Esophagus squamous epithelium (tissue), 5 donors: ENCODE measurements around the gene TEKTIP1. TPM values are rescaled to one million over a fixed set of nuclear protein-coding genes. Genes with fewer than 3 reads are reported as not detected.
"Not testable (repeated sequence)": the region's sequence is repeated elsewhere in the genome, so short reads cannot be mapped to it uniquely, and the experiment has no call there.

Experiments used
- DNase-seq: peaks from one replicate; lab custom pipeline; 2025; lab: John Stamatoyannopoulos, UW
- H3K27ac ChIP-seq, 4 donors: fragments of 200-600 bp; sonication (generic); one replicate each; pipeline ENCODE4 v1.5.1; 2016 to 2019; ENCODE audit warnings: mild to moderate bottlenecking in 1 of 4
- H3K27me3 ChIP-seq, 4 donors: fragments of 200-600 bp; sonication (generic); 1 replicate in 3 of 4; 2 replicates in 1 of 4; pipeline versions ENCODE4 v1.5.1 to v1.6.0; 2017 to 2021; ENCODE audit warnings: antibody characterized with exemption in 1 of 4
- H3K36me3 ChIP-seq, 3 donors: fragments of 200-600 bp; sonication (generic); one replicate each; pipeline ENCODE4 v1.5.1; 2016 to 2019
- H3K4me1 ChIP-seq, 3 donors: fragments of 200-600 bp; sonication (generic); one replicate each; pipeline ENCODE4 v1.5.1; 2017 to 2019
- H3K4me3 ChIP-seq, 4 donors: fragments of 200-600 bp; sonication (generic); 1 replicate in 3 of 4; 2 replicates in 1 of 4; pipeline ENCODE4 v1.5.1; 2016 to 2019; ENCODE audit warnings: mild to moderate bottlenecking in 2 of 4, moderate library complexity in 1 of 4
- H3K9me3 ChIP-seq, 3 donors: fragments of 200-600 bp; sonication (generic); one replicate each; pipeline ENCODE4 v1.5.1; 2016 to 2019
- CTCF ChIP-seq, 6 experiments: fragments of 450-650 bp in 4 of 6; fragments of 200-600 bp in 2 of 6; sonication (generic) in 2 of 6; IDR thresholded peaks; one replicate each; pipeline ENCODE4 v1.5.1; 2016 to 2019; ENCODE audit warnings: antibody characterized with exemption in 6 of 6, mild to moderate bottlenecking in 4 of 6, moderate library complexity in 4 of 6
- POLR2A ChIP-seq, 4 donors: fragments of 450-650 bp; IDR thresholded peaks; one replicate each; pipeline ENCODE4 v1.6.1; 2017; ENCODE audit warnings: antibody characterized with exemption in 4 of 4, mild to moderate bottlenecking in 4 of 4, moderate library complexity in 3 of 4
- WGBS, 2 donors: methylation state at CpG; one replicate each; pipeline ENCODE4 v1.1.5; 2018; 5-methylcytosine and 5-hydroxymethylcytosine counted together
- intact Hi-C: fragments of 100-400 bp; cut with DNase I; formaldehyde crosslinking; loops from one replicate; pipeline ENCODE4 v1.15.0; 2022
- total RNA-seq, 4 donors: library from RNA; depleted of rRNA; stranded (reverse); fragments of >200 nt; gene quantifications; one replicate each; pipeline ENCODE4 v1.1.0, GENCODE V29; 2016
- donor health status: DM: yes; HTN: yes; CAD: no.

Gene TEKTIP1
- total RNA-seq, 4 donors from 2014 or later = 0.95 TPM; not detected in 3

- no peaks in the 10 kb centered on the region for H3K9me3 ChIP-seq
- H3K4me3 ChIP-seq = no peak overlapping the region
- H3K27ac ChIP-seq = no peak overlapping the region
- no peak for DNase-seq
- H3K4me1 ChIP-seq = peaks cover 0 to 5% (median 0%) of the 10 kb centered on the region in 3 donors
- no peaks in the 10 kb centered on the region for H3K27me3 ChIP-seq
- intact Hi-C loops = no loop called here
- 90 to 100% methylated on average over 6 to 8 of the region's 21 CpGs for WGBS, 2 donors
- peaks cover 54 to 84% (median 58%) of the 10 kb centered on the region in 3 donors for H3K36me3 ChIP-seq
- no peak for TF ChIP-seq POLR2A (IDR thresholded peaks at IDR 0.05)
- no peak for TF ChIP-seq CTCF (IDR thresholded peaks at IDR 0.05)
Measured at GRCh38 chr19:3527238-3527910, 11.6 kb upstream of the TEKTIP1 start.

- intact Hi-C loops = no loop called here
- WGBS, 2 donors = 90 to 100% methylated on average over 2 to 6 of the region's 14 CpGs
Measured at GRCh38 chr19:3528080-3528479, 10.9 kb upstream of the TEKTIP1 start.

GRCh38 chr19:3528539-3529211 is 10.3 kb upstream of the TEKTIP1 start:
- H3K27me3 ChIP-seq = no peaks in the 10 kb centered on the region
- peaks cover 57 to 84% (median 61%) of the 10 kb centered on the region in 3 donors for H3K36me3 ChIP-seq
- no peak for DNase-seq
- 94 to 97% methylated on average over 20 of the region's 20 CpGs for WGBS, 2 donors
- no peak overlapping the region for H3K27ac ChIP-seq
- no peaks in the 10 kb centered on the region for H3K4me1 ChIP-seq
- intact Hi-C loops = no loop called here
- no peaks in the 10 kb centered on the region for H3K9me3 ChIP-seq
- H3K4me3 ChIP-seq = no peak overlapping the region
- no peak for TF ChIP-seq CTCF (IDR thresholded peaks at IDR 0.05)

More at GRCh38 chr19:3528080-3528479, 10.9 kb upstream of the TEKTIP1 start:
- Histone ChIP-seq H3K9me3 (no peaks in the 10 kb centered on the region), H3K27me3 (no peaks in the 10 kb centered on the region), H3K27ac (no peak overlapping the region), H3K36me3 (peaks cover 60 to 84% (median 61%) of the 10 kb centered on the region in 3 donors), H3K4me1 (no peaks in the 10 kb centered on the region), H3K4me3 (no peak overlapping the region)
- no peak for DNase-seq
- TF ChIP-seq CTCF (IDR thresholded peaks at IDR 0.05) (no peak), POLR2A (IDR thresholded peaks at IDR 0.05) (no peak)

- intact Hi-C loops, H3K27ac ChIP-seq, H3K4me3 ChIP-seq, H3K4me1 ChIP-seq, H3K9me3 ChIP-seq, DNase-seq, H3K27me3 ChIP-seq: not testable (repeated sequence)
- H3K36me3 ChIP-seq = peaks cover 52 to 84% (median 62%) of the 10 kb centered on the region in 3 donors
- WGBS, 2 donors = 91 to 95% methylated on average over 7 of the region's 7 CpGs
Measured at GRCh38 chr19:3529299-3529698, 9.7 kb upstream of the TEKTIP1 start.

- Histone ChIP-seq H3K36me3 (peaks cover 51 to 86% (median 62%) of the 10 kb centered on the region in 3 donors), H3K9me3 (no peaks in the 10 kb centered on the region), H3K27me3 (no peaks in the 10 kb centered on the region), H3K4me1 (no peaks in the 10 kb centered on the region), H3K4me3 (no peak overlapping the region), H3K27ac (no peak overlapping the region)
- WGBS, 2 donors = 96% methylated on average over 12 of the region's 12 CpGs
- intact Hi-C loops = no loop called here
- DNase-seq = no peak
- TF ChIP-seq POLR2A (IDR thresholded peaks at IDR 0.05) (no peak), CTCF (IDR thresholded peaks at IDR 0.05) (no peak)
Measured at GRCh38 chr19:3530389-3530788, 8.6 kb upstream of the TEKTIP1 start.
